Endothelial cell of umbilical vein (primary cell): Measurements from ENCODE around the gene PRKAR1A. TPM values are rescaled to one million over a fixed set of nuclear protein-coding genes. Genes with fewer than 3 reads are reported as not detected.

ENCODE experiments used
- BruUV-seq: library from RNA; stranded (reverse); fragments of 400-500 nt; replicated peaks from 2 replicates; lab custom pipeline; 2021; lab: Mats Ljungman, UMichigan
- CTCF ChIA-PET: fragments of 300-600, 350-600 bp; sonication (Branson Sonifier 250); formaldehyde crosslinking; loops from one replicate; lab custom pipeline; 2021; ENCODE audit warnings: antibody characterized with exemption, inconsistent platforms; lab: Charles Lee
- POLR2A ChIA-PET: fragments of 300-600, 350-600 bp; sonication (Branson Sonifier 250); formaldehyde crosslinking; loops from one replicate; lab custom pipeline; 2021; ENCODE audit warnings: antibody characterized with exemption, inconsistent platforms; lab: Charles Lee
- DNase-seq: peaks from one replicate; pipeline ENCODE4 v3.0.0-alpha.2; 2011; ENCODE audit warnings: low read depth, low spot score
- FAIRE-seq: peaks from 2 replicates; lab custom pipeline; 2011; peaks lifted over from hg19 to GRCh38; lab: Jason Lieb, UNC
- H2AFZ ChIP-seq: 2 replicates; pipeline ENCODE4 v1.6.0; 2012; ENCODE audit warnings: low read depth, low read length, control low read depth, inconsistent platforms
- H3K27ac ChIP-seq: 2 replicates; pipeline ENCODE4 v1.5.1; 2011; ENCODE audit warnings: low read depth, mild to moderate bottlenecking, control low read depth, low read length, moderate library complexity; ENCODE audit not compliant: insufficient read depth
- H3K27me3 ChIP-seq, 2 experiments: 2 replicates each; pipeline versions ENCODE4 v1.6.0 to v1.6.1; 2011; ENCODE audit warnings: low read length in 2 of 2, mixed read lengths in 1 of 2; ENCODE audit not compliant: control insufficient read depth in 2 of 2, insufficient read depth in 2 of 2
- H3K36me3 ChIP-seq, 2 experiments: 2 replicates in 1 of 2; 3 replicates in 1 of 2; pipeline ENCODE4 v1.5.1; 2011; ENCODE audit warnings: low read length in 2 of 2, mild to moderate bottlenecking in 1 of 2, moderate library complexity in 1 of 2; ENCODE audit not compliant: control insufficient read depth in 2 of 2, insufficient read depth in 2 of 2; ENCODE audit errors: extremely low read depth in 1 of 2
- H3K4me1 ChIP-seq: 3 replicates; pipeline ENCODE4 v1.5.1; 2011; ENCODE audit warnings: mild to moderate bottlenecking, low read length; ENCODE audit not compliant: control insufficient read depth, insufficient read depth; ENCODE audit errors: extremely low read depth
- H3K4me2 ChIP-seq: 2 replicates; pipeline ENCODE4 v1.6.1; 2011; ENCODE audit warnings: low read length, control low read depth, mixed read lengths; ENCODE audit not compliant: insufficient read depth
- H3K4me3 ChIP-seq, 3 experiments: fragments of 200-600 bp in 1 of 3; sonication (generic), shearing (Covaris generic) in 1 of 3; replicated peaks in 1 of 3; 2 replicates each; pipeline ENCODE4 v1.5.1; 2011 to 2016; ENCODE audit warnings: control low read depth in 3 of 3, low read length in 3 of 3, mild to moderate bottlenecking in 2 of 3, inconsistent platforms in 1 of 3, low read depth in 1 of 3, moderate library complexity in 1 of 3; ENCODE audit not compliant: insufficient read depth in 1 of 3
- H3K79me2 ChIP-seq: 2 replicates; pipeline ENCODE4 v1.6.0; 2012; ENCODE audit warnings: low read length, inconsistent platforms; ENCODE audit not compliant: control insufficient read depth, insufficient read depth
- H3K9ac ChIP-seq: replicated peaks from 2 replicates; pipeline ENCODE3; 2011; ENCODE audit warnings: low read length, control low read depth; ENCODE audit not compliant: insufficient read depth; ENCODE audit errors: extremely low read depth
- H3K9me1 ChIP-seq: replicated peaks from 3 replicates; pipeline ENCODE4 v1.6.0; 2011; ENCODE audit warnings: mild to moderate bottlenecking, low read length; ENCODE audit not compliant: control insufficient read depth, insufficient read depth; ENCODE audit errors: extremely low read depth
- H3K9me3 ChIP-seq: replicated peaks from 2 replicates; pipeline ENCODE4 v1.5.1; 2012; ENCODE audit warnings: low read length, inconsistent platforms; ENCODE audit not compliant: control insufficient read depth, insufficient read depth
- H4K20me1 ChIP-seq: replicated peaks from 2 replicates; pipeline ENCODE3; 2011; ENCODE audit warnings: mild to moderate bottlenecking, low read length; ENCODE audit not compliant: control insufficient read depth, insufficient read depth; ENCODE audit errors: extremely low read depth
- EZH2 ChIP-seq: IDR thresholded peaks from 2 replicates; pipeline ENCODE4 v1.6.1; 2012; ENCODE audit warnings: borderline replicate concordance, low read depth, mild to moderate bottlenecking, moderate library complexity, low read length, inconsistent platforms; ENCODE audit not compliant: severe bottlenecking
- FOS ChIP-seq: IDR thresholded peaks from 2 replicates; pipeline ENCODE4 v1.6.1; 2011; ENCODE audit warnings: mild to moderate bottlenecking, low read length, moderate library complexity, borderline replicate concordance; ENCODE audit not compliant: insufficient read depth
- GATA2 ChIP-seq: IDR thresholded peaks from 2 replicates; pipeline ENCODE4 v1.7.0; 2011; ENCODE audit warnings: low read depth, mild to moderate bottlenecking, moderate library complexity, mixed read lengths, low read length; ENCODE audit not compliant: insufficient read length, insufficient read depth
- JUN ChIP-seq: IDR thresholded peaks from 2 replicates; pipeline ENCODE4 v1.6.1; 2011; ENCODE audit warnings: borderline replicate concordance, low read depth; ENCODE audit not compliant: insufficient read length, insufficient read depth
- MYC ChIP-seq: IDR thresholded peaks from one replicate; pipeline ENCODE4 v1.6.1; 2011; ENCODE audit warnings: mild to moderate bottlenecking, low read depth, low read length
- POLR2A ChIP-seq: IDR thresholded peaks from 2 replicates; pipeline ENCODE4 v1.6.1; 2012; ENCODE audit warnings: low read depth, mild to moderate bottlenecking, control low read depth, low read length
- POLR2AphosphoS5 ChIP-seq: IDR thresholded peaks from 2 replicates; pipeline ENCODE4 v1.6.1; 2012; ENCODE audit warnings: low read depth, mild to moderate bottlenecking, control low read depth, low read length, moderate library complexity; ENCODE audit not compliant: insufficient read depth
- dilution Hi-C: fragments of 300-500 bp; cut with MboI; formaldehyde crosslinking; loops from one replicate; pipeline ENCODE4 v1.15.0; 2019; ENCODE audit warnings: low sequenced_read_pairs; ENCODE audit not compliant: extremely low pct_ligation_motif_present
- intact Hi-C: fragments of 100-400 bp; cut with micrococcal nuclease; formaldehyde crosslinking; loops from one replicate; pipeline ENCODE4 v1.10.0; 2022
- polyA plus RNA-seq, 4 experiments: library from polyadenylated mRNA; depleted of rRNA in 3 of 4; stranded (reverse) in 3 of 4; unstranded in 1 of 4; fragments of >200 nt; gene quantifications; 2 replicates each; pipeline versions ENCODE4 v1.2.1 to v1.2.3, GENCODE V29; 2011 to 2012; ENCODE audit warnings: missing spikeins in 1 of 4
- total RNA-seq: library from RNA; stranded (reverse); gene quantifications from 2 replicates; pipeline ENCODE4 v1.2.3, GENCODE V29; 2021
- TF ChIP-seq, protein P1 (sequence below): IDR thresholded peaks from 2 replicates; pipeline ENCODE4 v1.6.1; 2011; ENCODE audit not compliant: insufficient read depth, insufficient read length
- TF ChIP-seq, protein P2 (sequence below), 2 donors: IDR thresholded peaks; 1 replicate in 1 of 2; 2 replicates in 1 of 2; pipeline ENCODE4 v1.5.1; 2011; ENCODE audit warnings: low read length in 2 of 2, mild to moderate bottlenecking in 2 of 2, moderate library complexity in 2 of 2, control low read depth in 1 of 2, inconsistent platforms in 1 of 2, low read depth in 1 of 2; ENCODE audit not compliant: insufficient read depth in 1 of 2; ENCODE audit errors: extremely low read depth in 1 of 2

The PRKAR1A gene
- total and polyA plus RNA-seq, 2 donors (not counting 3 experiments of a cell fraction or from before 2014, with no cell fraction given): 92.0 to 257 TPM

DNA sequence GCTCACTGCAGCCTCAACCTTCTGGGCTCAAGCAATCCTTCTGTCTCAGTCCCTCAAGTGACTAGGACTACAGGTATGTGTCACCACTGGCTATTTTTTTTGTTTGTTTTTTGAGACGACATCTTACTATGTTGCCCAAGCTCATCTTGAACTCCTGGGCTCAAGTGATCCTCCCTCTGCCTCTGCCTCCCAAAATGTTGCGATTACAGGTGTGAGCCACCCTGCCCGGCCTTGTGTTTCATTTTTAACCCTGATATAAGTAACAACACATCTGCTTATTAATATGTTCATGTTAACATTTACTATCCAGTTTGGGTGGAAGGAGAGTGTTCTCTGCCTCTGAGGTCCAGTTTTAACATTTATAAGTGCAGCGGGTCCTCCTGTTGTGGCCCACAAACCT lies 85.8 kb downstream of the PRKAR1A start:
- Histone ChIP-seq H3K36me3 (no peaks in the 10 kb centered on the region), H4K20me1 (no peaks in the 10 kb centered on the region), H3K4me3 (no peak overlapping the region), H3K9ac (no peak overlapping the region), H3K4me2 (no peak overlapping the region), H3K9me3 (no peaks in the 10 kb centered on the region), H3K27ac (no peak overlapping the region), H3K79me2 (no peaks in the 10 kb centered on the region), H3K27me3 (peaks cover 38 to 50% of the 10 kb centered on the region in 2 experiments), H3K9me1 (no peaks in the 10 kb centered on the region), H2AFZ (no peak overlapping the region), H3K4me1 (peaks cover 3% of the 10 kb centered on the region)
- FAIRE-seq (no peak), DNase-seq (no peak)
- ChIA-PET CTCF (no interaction called here), POLR2A (no interaction called here)
- dilution Hi-C loops: no loop called here
- BruUV-seq: no TSS peak
- TF ChIP-seq JUN (no peak), EZH2 (no peak), POLR2A (no peak), GATA2 (no peak), MYC (no peak), FOS (no peak), POLR2AphosphoS5 (no peak)
- TF ChIP-seq, protein P1, sequence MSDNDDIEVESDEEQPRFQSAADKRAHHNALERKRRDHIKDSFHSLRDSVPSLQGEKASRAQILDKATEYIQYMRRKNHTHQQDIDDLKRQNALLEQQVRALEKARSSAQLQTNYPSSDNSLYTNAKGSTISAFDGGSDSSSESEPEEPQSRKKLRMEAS: no peak
- TF ChIP-seq, protein P2, sequence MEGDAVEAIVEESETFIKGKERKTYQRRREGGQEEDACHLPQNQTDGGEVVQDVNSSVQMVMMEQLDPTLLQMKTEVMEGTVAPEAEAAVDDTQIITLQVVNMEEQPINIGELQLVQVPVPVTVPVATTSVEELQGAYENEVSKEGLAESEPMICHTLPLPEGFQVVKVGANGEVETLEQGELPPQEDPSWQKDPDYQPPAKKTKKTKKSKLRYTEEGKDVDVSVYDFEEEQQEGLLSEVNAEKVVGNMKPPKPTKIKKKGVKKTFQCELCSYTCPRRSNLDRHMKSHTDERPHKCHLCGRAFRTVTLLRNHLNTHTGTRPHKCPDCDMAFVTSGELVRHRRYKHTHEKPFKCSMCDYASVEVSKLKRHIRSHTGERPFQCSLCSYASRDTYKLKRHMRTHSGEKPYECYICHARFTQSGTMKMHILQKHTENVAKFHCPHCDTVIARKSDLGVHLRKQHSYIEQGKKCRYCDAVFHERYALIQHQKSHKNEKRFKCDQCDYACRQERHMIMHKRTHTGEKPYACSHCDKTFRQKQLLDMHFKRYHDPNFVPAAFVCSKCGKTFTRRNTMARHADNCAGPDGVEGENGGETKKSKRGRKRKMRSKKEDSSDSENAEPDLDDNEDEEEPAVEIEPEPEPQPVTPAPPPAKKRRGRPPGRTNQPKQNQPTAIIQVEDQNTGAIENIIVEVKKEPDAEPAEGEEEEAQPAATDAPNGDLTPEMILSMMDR (IDR thresholded peaks at IDR 0.05; ENCODE audit: extremely low read depth in 1 of 2, insufficient read depth in 1 of 2, low read depth in 1 of 2, low read length in 2 of 2): no peak
- intact Hi-C loops: no loop called here
